ENCODE measurements around the gene PRKX.
"Not testable (repeated sequence)": the region's sequence is repeated elsewhere in the genome, so short reads cannot be mapped to it uniquely, and the experiment has no call there.

PRKX gene

GRCh38 chrX:3713225-3713936, at the start of gene PRKX:
Gene PRKX, minus strand, starts transcription at chrX:3713649. Its CDS starts 396 bp downstream, at chrX:3713253.
- peak; percentile 23 for DNase-seq

GRCh38 chrX:3763111-3763510, 49.7 kb upstream of the PRKX start:
- no peak for DNase-seq

- no peak for DNase-seq
Measured at GRCh38 chrX:3757510-3758025, 44.1 kb upstream of the PRKX start.

- no peak for DNase-seq
Measured at GRCh38 chrX:3748052-3748559, 34.7 kb upstream of the PRKX start.

- no peak for DNase-seq
Measured at GRCh38 chrX:3743801-3744439, 30.5 kb upstream of the PRKX start.

- not testable (repeated sequence) for DNase-seq
Measured at GRCh38 chrX:3740946-3741345, 27.5 kb upstream of the PRKX start.

- no peak for DNase-seq
Measured at GRCh38 chrX:3738509-3738908, 25.1 kb upstream of the PRKX start.

- not testable (repeated sequence) for DNase-seq
Measured at GRCh38 chrX:3736536-3736935, 23.1 kb upstream of the PRKX start.

GRCh38 chrX:3735891-3736290, 22.4 kb upstream of the PRKX start:
- not testable (repeated sequence) for DNase-seq

- DNase-seq, result not testable (repeated sequence)
Measured at GRCh38 chrX:3734456-3734855, 21.0 kb upstream of the PRKX start.

GRCh38 chrX:3733043-3733430, 19.6 kb upstream of the PRKX start:
- DNase-seq, result no peak

GRCh38 chrX:3732326-3733042, 19.0 kb upstream of the PRKX start:
- DNase-seq, result not testable (repeated sequence)

GRCh38 chrX:3728454-3728853, 15.0 kb upstream of the PRKX start:
- DNase-seq, result no peak

- not testable (repeated sequence) for DNase-seq
Measured at GRCh38 chrX:3723460-3723859, 10.0 kb upstream of the PRKX start.

- DNase-seq, result no peak
Measured at GRCh38 chrX:3717742-3718420, 4.4 kb upstream of the PRKX start.

- DNase-seq, result no peak
Measured at GRCh38 chrX:3715921-3716320, 2.5 kb upstream of the PRKX start.

- DNase-seq, result not testable (repeated sequence)
Measured at GRCh38 chrX:3714706-3715479, 1.4 kb upstream of the PRKX start.

- DNase-seq, result no peak
Measured at GRCh38 chrX:3713937-3714434, 537 bp upstream of the PRKX start.

- DNase-seq, result no peak
Measured at GRCh38 chrX:3712870-3713224, 602 bp downstream of the PRKX start.

GRCh38 chrX:3712051-3712869, 1.2 kb downstream of the PRKX start:
- DNase-seq, result no peak

- no peak for DNase-seq
Measured at GRCh38 chrX:3711331-3711917, 2.0 kb downstream of the PRKX start.

Data from NCI-H1092 (cell line).